ENCODE results near the gene GPC6. TPM values are rescaled to one million over a fixed set of nuclear protein-coding genes. Genes with fewer than 3 reads are reported as not detected.

Gene GPC6
- total RNA-seq, 1 experiment from 2014 or later = 0.22 TPM

- Histone ChIP-seq H3K27ac (ENCODE audit: low read depth, low read length) (no peak overlapping the region), H4K20me1 (ENCODE audit: insufficient read depth) (no peaks in the 10 kb centered on the region), H3K27me3 (ENCODE audit: insufficient read depth, low read length) (no peaks in the 10 kb centered on the region), H3K9me2 (ENCODE audit: insufficient read depth) (no peaks in the 10 kb centered on the region), H3K9ac (ENCODE audit: low read length) (no peak overlapping the region), H3K9me3 (ENCODE audit: control insufficient read depth in 1 of 2, insufficient read depth in 1 of 2, low read depth in 1 of 2, low read length in 2 of 2) (no peaks in the 10 kb centered on the region), H3K79me2 (ENCODE audit: insufficient read depth, low read length) (no peaks in the 10 kb centered on the region), H3K4me1 (ENCODE audit: control insufficient read depth in 1 of 2, insufficient read depth in 2 of 2, low read length in 2 of 2) (no peaks in the 10 kb centered on the region), H2AFZ (ENCODE audit: low read depth, low read length, poor library complexity, severe bottlenecking) (no peak overlapping the region), H3K36me3 (ENCODE audit: control insufficient read depth in 1 of 2, insufficient read depth in 2 of 2, low read length in 2 of 2) (no peaks in the 10 kb centered on the region), H3K4me2 (ENCODE audit: low read length) (no peak overlapping the region), H3K4me3 (replicated peaks in 1 of 2; ENCODE audit: low read depth in 1 of 2, low read length in 2 of 2) (no peak overlapping the region)
- no peak for ATAC-seq
- CTCF ChIA-PET = no interaction called here
- TF ChIP-seq ELF1 (IDR thresholded peaks at IDR 0.05; ENCODE audit: borderline replicate concordance, low read depth) (no peak), POLR2AphosphoS5 (IDR thresholded peaks at IDR 0.05; ENCODE audit: low read depth, low read length) (no peak), ZBTB33 (IDR thresholded peaks at IDR 0.05; ENCODE audit: extremely low read depth, insufficient replicate concordance, low read length) (no peak), CTCF (IDR thresholded peaks at IDR 0.05 in 2 of 3, conservative IDR thresholded peaks at IDR 0.05 in 1 of 3; ENCODE audit: borderline replicate concordance in 1 of 3, insufficient read depth in 1 of 3, low read depth in 2 of 3, low read length in 2 of 3) (no peak), SIN3A (IDR thresholded peaks at IDR 0.05; ENCODE audit: low read depth) (no peak), REST (IDR thresholded peaks at IDR 0.05; ENCODE audit: low read depth) (no peak), SP1 (IDR thresholded peaks at IDR 0.05; ENCODE audit: low read depth) (no peak), EGR1 (IDR thresholded peaks at IDR 0.05; ENCODE audit: low read depth) (no peak), EZH2 (IDR thresholded peaks at IDR 0.05) (no peak)
- intact Hi-C loops (cut with micrococcal nuclease) = no loop called here
- no peak for DNase-seq (ENCODE audit: low read depth, low spot score)
- RAD21 ChIA-PET (ENCODE audit: low non-redundant PET in 1 of 2, low total read pairs in 2 of 2, uncharacterized antibody in 2 of 2, unreplicated experiment in 2 of 2) = no interaction called here
- POLR2A ChIA-PET = no interaction called here
- no TSS peak for BruUV-seq (replicated peaks)
Observed at GRCh38 chr13:94322925-94323763, 1096.5 kb downstream of the GPC6 start.
